IMR-90 (cell line): ENCODE results near the gene XRN2. TPM values are rescaled to one million over a fixed set of nuclear protein-coding genes. Genes with fewer than 3 reads are reported as not detected.
"Not testable (repeated sequence)": the region's sequence is repeated elsewhere in the genome, so short reads cannot be mapped to it uniquely, and the experiment has no call there.

Experiments used
- ATAC-seq: fragments of 200-7000 bp; cut with Tn5 transposase; 2 replicates; pipeline ENCODE4 v1.9.1; 2020; ENCODE audit warnings: low read depth, mild to moderate bottlenecking, moderate library complexity
- BruUV-seq: library from RNA; stranded (reverse); fragments of 400-500 nt; replicated peaks from 2 replicates; lab custom pipeline; 2021; lab: Mats Ljungman, UMichigan
- CTCF ChIA-PET: fragments of 300-600 bp; formaldehyde crosslinking; extraction: SDS; loops from one replicate; lab custom pipeline; 2021; ENCODE audit warnings: antibody characterized with exemption; lab: Yijun Ruan, JAX
- POLR2A ChIA-PET: fragments of 300-600 bp; sonication (Branson Sonifier 250); formaldehyde crosslinking; loops from one replicate; lab custom pipeline; 2022; ENCODE audit warnings: antibody characterized with exemption; ENCODE audit not compliant: unreplicated experiment; lab: Charles Lee
- DNase-seq: peaks from one replicate; pipeline ENCODE4 v3.0.0; 2013
- H2AFZ ChIP-seq: replicated peaks from 2 replicates; pipeline ENCODE3; 2013; ENCODE audit warnings: low read length, mild to moderate bottlenecking; ENCODE audit not compliant: poor library complexity
- H2AK5ac ChIP-seq: 2 replicates; pipeline ENCODE4 v1.6.1; 2013; ENCODE audit warnings: low read depth, low read length, inconsistent platforms
- H2AK9ac ChIP-seq: replicated peaks from 2 replicates; pipeline ENCODE3; 2013; ENCODE audit warnings: mild to moderate bottlenecking, low read depth, low read length, moderate library complexity; ENCODE audit not compliant: poor library complexity
- H2BK120ac ChIP-seq: 2 replicates; pipeline ENCODE4 v1.6.1; 2013; ENCODE audit warnings: low read depth, low read length, inconsistent platforms
- H2BK15ac ChIP-seq: 3 replicates; pipeline ENCODE4 v1.6.1; 2013; ENCODE audit warnings: low read depth, low read length, inconsistent platforms
- H2BK20ac ChIP-seq: 2 replicates; pipeline ENCODE4 v1.6.1; 2013; ENCODE audit warnings: low read depth, mild to moderate bottlenecking, inconsistent platforms, low read length, moderate library complexity
- H2BK5ac ChIP-seq: 2 replicates; pipeline ENCODE4 v1.6.1; 2013; ENCODE audit warnings: mild to moderate bottlenecking, low read depth, low read length, inconsistent platforms; ENCODE audit not compliant: poor library complexity, severe bottlenecking
- H3K14ac ChIP-seq: replicated peaks from 2 replicates; pipeline ENCODE4 v1.6.1; 2013; ENCODE audit warnings: low read depth, low read length, inconsistent platforms
- H3K18ac ChIP-seq: 2 replicates; pipeline ENCODE4 v1.6.1; 2013; ENCODE audit warnings: low read depth, low read length, control low read depth
- H3K23ac ChIP-seq: 2 replicates; pipeline ENCODE4 v1.6.1; 2013; ENCODE audit warnings: low read depth, low read length, inconsistent platforms
- H3K27ac ChIP-seq: 2 replicates; pipeline ENCODE4 v1.5.1; 2013; ENCODE audit warnings: mild to moderate bottlenecking, control low read depth, low read length; ENCODE audit not compliant: insufficient read depth
- H3K27me3 ChIP-seq: 2 replicates; pipeline ENCODE4 v1.6.1; 2013; ENCODE audit warnings: low read length; ENCODE audit not compliant: control insufficient read depth, insufficient read depth
- H3K36me3 ChIP-seq: 2 replicates; pipeline ENCODE4 v1.6.1; 2013; ENCODE audit warnings: low read length, mixed read lengths; ENCODE audit not compliant: control insufficient read depth, insufficient read depth
- H3K4ac ChIP-seq: 2 replicates; pipeline ENCODE4 v1.6.1; 2013; ENCODE audit warnings: low read depth, low read length, inconsistent platforms
- H3K4me1 ChIP-seq: 2 replicates; pipeline ENCODE4 v1.6.1; 2013; ENCODE audit warnings: low read length, mixed read lengths; ENCODE audit not compliant: control insufficient read depth, insufficient read depth
- H3K4me2 ChIP-seq: 2 replicates; pipeline ENCODE4 v1.6.1; 2013; ENCODE audit warnings: low read depth, mild to moderate bottlenecking, control low read depth, low read length, moderate library complexity
- H3K4me3 ChIP-seq: 2 replicates; pipeline ENCODE4 v1.5.1; 2013; ENCODE audit warnings: low read depth, mild to moderate bottlenecking, control low read depth, low read length, moderate library complexity; ENCODE audit not compliant: insufficient read depth
- H3K56ac ChIP-seq: 2 replicates; pipeline ENCODE4 v1.6.1; 2013; ENCODE audit warnings: low read length, inconsistent platforms; ENCODE audit not compliant: insufficient read depth; ENCODE audit errors: extremely low read depth
- H3K79me1 ChIP-seq, 2 experiments: 2 replicates each; pipeline ENCODE4 v1.6.1; 2013; ENCODE audit warnings: low read length in 2 of 2, inconsistent platforms in 1 of 2, low read depth in 1 of 2
- H3K9ac ChIP-seq: 2 replicates; pipeline ENCODE4 v1.6.1; 2013; ENCODE audit warnings: low read depth, low read length, control low read depth
- H3K9me1 ChIP-seq: 2 replicates; pipeline ENCODE4 v1.6.1; 2013; ENCODE audit warnings: low read length, inconsistent platforms; ENCODE audit not compliant: insufficient read depth
- H3K9me3 ChIP-seq: 2 replicates; pipeline ENCODE4 v1.6.1; 2013; ENCODE audit warnings: low read length; ENCODE audit not compliant: control insufficient read depth, insufficient read depth
- H4K20me1 ChIP-seq: 2 replicates; pipeline ENCODE4 v1.6.1; 2013; ENCODE audit warnings: low read length, inconsistent platforms; ENCODE audit not compliant: insufficient read depth
- H4K5ac ChIP-seq: 2 replicates; pipeline ENCODE4 v1.6.1; 2013; ENCODE audit warnings: mild to moderate bottlenecking, low read depth, low read length, control low read depth
- H4K8ac ChIP-seq, 2 experiments: 2 replicates each; pipeline ENCODE4 v1.6.1; 2013; ENCODE audit warnings: low read depth in 2 of 2, low read length in 2 of 2, control low read depth in 1 of 2, inconsistent platforms in 1 of 2
- H4K91ac ChIP-seq: 2 replicates; pipeline ENCODE4 v1.6.1; 2013; ENCODE audit warnings: low read depth, low read length, inconsistent platforms; ENCODE audit not compliant: insufficient read depth
- NFE2L2 ChIP-seq: fragments of 150-350 bp; IDR thresholded peaks from 2 replicates; pipeline ENCODE4 v1.6.1; 2016; ENCODE audit warnings: low read depth, mild to moderate bottlenecking, low read length
- RFX5 ChIP-seq: IDR thresholded peaks from 2 replicates; pipeline ENCODE4 v1.8.0; 2012; ENCODE audit warnings: low read depth, mild to moderate bottlenecking, low read length, moderate library complexity
- WGBS, 2 experiments: methylation state at CpG; one replicate each; pipeline versions ENCODE4 v1.1.5 to v1.1.7; 2013; ENCODE audit warnings: missing lambda C conversion rate in 2 of 2; ENCODE audit not compliant: insufficient read length in 1 of 2; ENCODE audit errors: extremely low coverage in 2 of 2; 5-methylcytosine and 5-hydroxymethylcytosine counted together
- dilution Hi-C: fragments of 300-500 bp; cut with HindIII; formaldehyde crosslinking; loops from one replicate; pipeline ENCODE4 v1.14.3; 2018; ENCODE audit warnings: low sequenced_read_pairs; ENCODE audit not compliant: unreplicated experiment
- in situ Hi-C: fragments of 300-500 bp; cut with MboI; formaldehyde crosslinking; loops from 3 replicates; pipeline ENCODE4 v1.14.3; 2019; ENCODE audit warnings: low sequenced_read_pairs, inconsistent platforms, mixed read lengths
- intact Hi-C: fragments of 100-400 bp; cut with micrococcal nuclease; formaldehyde crosslinking; loops from 2 replicates; pipeline ENCODE4 v1.10.0; 2022
- polyA plus RNA-seq, 3 experiments: library from polyadenylated mRNA; depleted of rRNA; stranded (reverse); fragments of >200 nt; gene quantifications; 2 replicates each; pipeline ENCODE4 v1.2.3, GENCODE V29; 2012; ENCODE audit warnings: low replicate concordance in 1 of 3
- total RNA-seq: library from RNA; depleted of rRNA; stranded (reverse); fragments of >200 nt; gene quantifications from 2 replicates; pipeline ENCODE4 v1.2.3, GENCODE V29; 2012
- TF ChIP-seq, protein P1 (sequence below): fragments of 150-350 bp; IDR thresholded peaks from 2 replicates; pipeline ENCODE4 v1.6.1; 2017; ENCODE audit warnings: mild to moderate bottlenecking, antibody characterized with exemption, low read length, low read depth

Gene XRN2
- total and polyA plus RNA-seq, 2 of the 4 experiments (the other 2 are of a cell fraction): 58.1 to 70.8 TPM

DNA sequence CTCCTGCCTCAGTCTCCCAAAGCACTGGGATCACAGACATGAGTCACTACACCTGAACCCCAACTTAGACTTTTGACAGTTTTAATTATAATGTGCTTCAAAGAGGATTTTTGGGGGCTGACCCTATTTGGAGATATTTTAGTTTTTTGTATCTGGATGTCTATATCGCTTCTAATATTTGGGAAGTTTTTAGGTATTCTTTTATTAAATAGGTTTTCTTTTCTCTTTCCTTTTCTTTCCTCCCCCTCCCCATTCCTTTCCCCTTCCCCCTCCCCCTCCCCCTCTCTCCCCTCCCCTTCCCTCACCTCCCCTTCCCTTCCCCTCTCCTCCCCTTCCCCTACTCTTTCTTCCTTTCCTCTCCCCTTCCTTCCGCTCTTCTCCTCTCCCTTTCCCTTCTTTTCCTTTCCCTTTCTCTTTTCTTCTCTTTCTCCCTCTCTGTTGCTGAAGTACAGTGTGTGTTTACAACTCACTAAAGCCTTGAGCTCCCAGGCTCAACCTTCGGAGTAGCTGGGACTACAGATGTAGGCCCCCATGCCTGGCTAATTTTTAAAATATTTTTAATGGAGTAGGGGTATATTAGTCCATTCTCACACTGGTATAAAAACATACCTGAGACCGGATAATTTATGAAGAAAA, 118.6 kb downstream of the XRN2 start:
- DNase-seq (no peak), ATAC-seq (no peak)
- dilution Hi-C loops: no loop called here
- WGBS, 2 experiments: no CpG with 5 or more reads among the region's 4 CpGs
- TF ChIP-seq, protein P1, sequence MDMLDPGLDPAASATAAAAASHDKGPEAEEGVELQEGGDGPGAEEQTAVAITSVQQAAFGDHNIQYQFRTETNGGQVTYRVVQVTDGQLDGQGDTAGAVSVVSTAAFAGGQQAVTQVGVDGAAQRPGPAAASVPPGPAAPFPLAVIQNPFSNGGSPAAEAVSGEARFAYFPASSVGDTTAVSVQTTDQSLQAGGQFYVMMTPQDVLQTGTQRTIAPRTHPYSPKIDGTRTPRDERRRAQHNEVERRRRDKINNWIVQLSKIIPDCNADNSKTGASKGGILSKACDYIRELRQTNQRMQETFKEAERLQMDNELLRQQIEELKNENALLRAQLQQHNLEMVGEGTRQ: no peak
- no peak for TF ChIP-seq NFE2L2
- TF ChIP-seq RFX5: no peak
- CTCF ChIA-PET: no interaction called here
- in situ Hi-C loops: no loop called here
- Histone ChIP-seq H3K9me3 (peaks cover 10% of the 10 kb centered on the region), H3K4me2 (no peak overlapping the region), H3K79me1 (no peaks in the 10 kb centered on the region), H3K36me3 (no peaks in the 10 kb centered on the region), H4K5ac (no peak overlapping the region), H3K18ac (no peak overlapping the region), H3K27me3 (no peaks in the 10 kb centered on the region), H2BK20ac (no peak overlapping the region), H2AK5ac (no peak overlapping the region), H2BK5ac (no peak overlapping the region), H2BK15ac (no peak overlapping the region), H2AFZ (no peak overlapping the region), H2BK120ac (no peak overlapping the region), H3K56ac (no peak overlapping the region), H3K4ac (no peak overlapping the region), H3K27ac (no peak overlapping the region), H2AK9ac (no peak overlapping the region), H3K9me1 (no peaks in the 10 kb centered on the region), H3K4me1 (no peaks in the 10 kb centered on the region), H3K4me3 (no peak overlapping the region), H3K9ac (no peak overlapping the region), H4K8ac (no peak overlapping the region), H3K23ac (no peak overlapping the region), H3K14ac (no peak overlapping the region), H4K20me1 (no peaks in the 10 kb centered on the region), H4K91ac (no peak overlapping the region)
- POLR2A ChIA-PET: no interaction called here
- BruUV-seq: no TSS peak
- intact Hi-C loops: no loop called here

DNA sequence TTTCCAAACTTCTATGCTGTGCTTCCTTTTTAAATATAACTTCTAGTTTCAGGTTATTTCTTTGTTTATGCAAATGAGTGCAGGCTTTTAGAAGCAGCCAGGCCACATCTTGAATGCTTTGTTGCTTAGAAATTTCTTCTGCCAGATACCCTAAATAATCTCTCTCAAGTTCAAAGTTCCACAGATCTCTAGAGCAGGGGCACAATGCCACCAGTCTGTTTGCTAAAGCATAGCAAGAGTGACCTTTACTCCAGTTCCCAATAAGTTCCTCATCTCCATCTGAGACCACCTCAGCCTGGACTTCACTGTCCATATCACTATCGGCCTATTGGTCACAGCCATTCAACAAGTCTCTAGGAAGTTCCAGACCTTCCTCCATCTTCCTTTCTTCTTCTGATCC, 120.6 kb downstream of the XRN2 start:
- dilution Hi-C loops, POLR2A ChIA-PET, BruUV-seq, H4K20me1 ChIP-seq, H3K9me1 ChIP-seq, ATAC-seq, H3K9ac ChIP-seq, H4K8ac ChIP-seq, H2BK5ac ChIP-seq, H3K23ac ChIP-seq, H2AK5ac ChIP-seq, H3K4me2 ChIP-seq, H3K18ac ChIP-seq, intact Hi-C loops, H3K27me3 ChIP-seq, H4K91ac ChIP-seq, H2BK120ac ChIP-seq, in situ Hi-C loops, H2AFZ ChIP-seq, H2BK20ac ChIP-seq, CTCF ChIA-PET, H3K9me3 ChIP-seq, H3K27ac ChIP-seq, H4K5ac ChIP-seq, H2BK15ac ChIP-seq, H3K14ac ChIP-seq, H3K79me1 ChIP-seq, DNase-seq, H3K4me3 ChIP-seq, H3K56ac ChIP-seq, H3K36me3 ChIP-seq, H3K4ac ChIP-seq, H2AK9ac ChIP-seq, H3K4me1 ChIP-seq: not testable (repeated sequence)
- 86% methylated on average over 1 of the region's 1 CpG; no CpG with 5 or more reads in 1 of the 2 experiments for WGBS, 2 experiments
